Right lobe of liver (tissue), 4 donors: ENCODE results near the gene SHISA6.

Experiments
- POLR2A ChIP-seq: fragments of 450-650 bp; IDR thresholded peaks from one replicate; pipeline ENCODE4 v1.6.1; 2017; ENCODE audit warnings: antibody characterized with exemption, mild to moderate bottlenecking
- TF ChIP-seq, protein P1 (sequence below), 4 donors: fragments of 200-600 bp in 3 of 4; fragments of 450-650 bp in 1 of 4; IDR thresholded peaks; one replicate each; pipeline versions ENCODE4 v1.5.1 to v1.8.0; 2016 to 2022; ENCODE audit warnings: antibody characterized with exemption in 4 of 4, mild to moderate bottlenecking in 2 of 4
- donor health status: DM: no; HTN: no; CAD: no.
- donor health status: DM: no; HTN: no; CAD: no.
- donor health status: DM: no; HTN: yes; CAD: no.

DNA sequence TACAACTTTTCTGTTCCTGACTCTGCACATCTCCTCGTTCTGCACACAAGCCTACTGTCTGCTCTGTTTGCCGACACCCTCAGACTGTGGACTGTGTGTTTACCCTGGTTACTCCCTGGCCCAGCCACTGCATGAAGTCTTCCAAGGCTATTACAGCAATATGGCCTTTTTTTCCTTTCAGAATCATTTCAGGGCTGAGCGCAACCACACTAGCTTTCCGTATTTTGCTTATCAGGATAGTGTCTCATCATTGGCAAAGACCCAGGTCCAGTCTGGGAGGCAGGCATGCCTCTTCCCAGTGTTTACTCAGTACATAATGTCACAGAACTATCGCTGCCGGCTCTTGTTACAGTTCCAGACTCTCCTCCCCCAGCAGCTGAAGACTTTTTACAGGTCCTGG is 367.4 kb downstream of the SHISA6 start:
- TF ChIP-seq, protein P1, sequence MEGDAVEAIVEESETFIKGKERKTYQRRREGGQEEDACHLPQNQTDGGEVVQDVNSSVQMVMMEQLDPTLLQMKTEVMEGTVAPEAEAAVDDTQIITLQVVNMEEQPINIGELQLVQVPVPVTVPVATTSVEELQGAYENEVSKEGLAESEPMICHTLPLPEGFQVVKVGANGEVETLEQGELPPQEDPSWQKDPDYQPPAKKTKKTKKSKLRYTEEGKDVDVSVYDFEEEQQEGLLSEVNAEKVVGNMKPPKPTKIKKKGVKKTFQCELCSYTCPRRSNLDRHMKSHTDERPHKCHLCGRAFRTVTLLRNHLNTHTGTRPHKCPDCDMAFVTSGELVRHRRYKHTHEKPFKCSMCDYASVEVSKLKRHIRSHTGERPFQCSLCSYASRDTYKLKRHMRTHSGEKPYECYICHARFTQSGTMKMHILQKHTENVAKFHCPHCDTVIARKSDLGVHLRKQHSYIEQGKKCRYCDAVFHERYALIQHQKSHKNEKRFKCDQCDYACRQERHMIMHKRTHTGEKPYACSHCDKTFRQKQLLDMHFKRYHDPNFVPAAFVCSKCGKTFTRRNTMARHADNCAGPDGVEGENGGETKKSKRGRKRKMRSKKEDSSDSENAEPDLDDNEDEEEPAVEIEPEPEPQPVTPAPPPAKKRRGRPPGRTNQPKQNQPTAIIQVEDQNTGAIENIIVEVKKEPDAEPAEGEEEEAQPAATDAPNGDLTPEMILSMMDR (IDR thresholded peaks at IDR 0.05): no peak
- TF ChIP-seq POLR2A: no peak
